GM12891 (cell line): ENCODE data around the gene PRPF18.

Experiments used
- PAX5 ChIP-seq: IDR thresholded peaks from 2 replicates; pipeline ENCODE4 v1.6.1; 2011; ENCODE audit warnings: low read length, moderate library complexity, mild to moderate bottlenecking; ENCODE audit not compliant: insufficient read depth, severe bottlenecking
- POLR2A ChIP-seq: IDR thresholded peaks from 2 replicates; pipeline ENCODE4 v1.6.1; 2011; ENCODE audit warnings: low read depth, low read length, control low read depth
- POLR2AphosphoS5 ChIP-seq: IDR thresholded peaks from 2 replicates; pipeline ENCODE4 v1.6.1; 2011; ENCODE audit warnings: low read depth, low read length, control low read depth
- SPI1 ChIP-seq: IDR thresholded peaks from 2 replicates; pipeline ENCODE4 v1.6.1; 2011; ENCODE audit warnings: low read depth, low read length, control low read depth
- TAF1 ChIP-seq: IDR thresholded peaks from 2 replicates; pipeline ENCODE4 v1.6.1; 2011; ENCODE audit warnings: low read depth, low read length, control low read depth

GRCh38 chr10:13671904-13672303, 85.1 kb downstream of the PRPF18 start:
- TF ChIP-seq POLR2A (no peak), POLR2AphosphoS5 (no peak), SPI1 (no peak), TAF1 (no peak), PAX5 (no peak)
